Measurements from ENCODE around the gene RPLP1.

RPLP1 gene

DNA sequence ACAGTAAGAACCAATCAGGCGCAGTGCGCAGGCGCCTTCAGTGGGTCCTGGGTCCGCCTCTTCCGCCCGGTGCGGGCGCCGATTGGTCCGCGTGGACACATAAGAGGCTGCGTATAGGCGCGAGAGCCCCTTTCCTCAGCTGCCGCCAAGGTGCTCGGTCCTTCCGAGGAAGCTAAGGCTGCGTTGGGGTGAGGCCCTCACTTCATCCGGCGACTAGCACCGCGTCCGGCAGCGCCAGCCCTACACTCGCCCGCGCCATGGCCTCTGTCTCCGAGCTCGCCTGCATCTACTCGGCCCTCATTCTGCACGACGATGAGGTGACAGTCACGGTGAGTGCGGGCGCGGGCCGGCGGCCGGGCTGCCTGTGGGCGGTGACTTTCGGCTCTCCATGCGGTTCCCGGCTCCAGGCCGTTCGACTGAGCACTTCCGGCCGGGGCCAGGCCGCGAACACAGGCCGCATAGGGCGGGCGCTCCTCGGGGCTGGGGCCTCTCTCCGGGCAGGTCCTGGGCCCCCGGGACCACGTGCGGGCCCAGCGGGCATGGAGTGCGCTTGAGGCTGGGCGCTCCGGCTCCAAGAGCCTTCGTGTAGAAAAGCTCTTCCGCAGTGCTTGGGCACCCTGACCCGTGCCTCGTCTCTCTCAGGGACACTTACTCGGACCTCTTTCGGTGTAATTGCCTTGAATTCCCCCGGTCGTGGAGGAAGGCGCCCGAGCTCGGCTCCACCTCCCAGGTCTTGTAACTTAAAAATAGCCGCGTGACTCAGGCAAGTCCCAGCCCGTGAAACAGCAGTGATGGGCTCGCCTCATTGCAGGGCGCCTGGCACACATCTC lies at the start of gene RPLP1:
Gene RPLP1, plus strand, starts transcription at position 127 of the 830 bp plus-strand sequence. Its CDS starts 131 bp downstream, at position 258.
- DNase-seq (ENCODE audit: low read depth in 3 of 3): peak; percentile 83 to 96 (median 91)

DNA sequence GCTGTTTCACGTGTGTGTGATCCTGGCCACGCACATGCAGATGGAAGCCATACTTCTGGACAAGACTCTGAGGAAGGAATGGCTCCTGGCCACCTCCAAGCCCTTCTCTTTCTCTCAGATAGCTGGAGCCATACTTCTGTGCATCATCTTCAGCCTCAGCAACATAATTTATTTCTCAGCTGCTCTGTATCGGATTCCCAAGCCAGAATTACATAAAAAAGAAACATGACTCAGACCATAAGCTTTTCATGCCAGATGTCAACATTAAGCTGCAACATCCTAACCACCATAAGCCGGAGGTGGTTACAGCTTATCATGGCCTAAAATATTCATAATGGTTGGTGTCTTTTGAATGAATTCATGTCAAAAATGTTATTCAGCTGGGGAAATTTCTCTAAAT lies 49.0 kb upstream of the RPLP1 start:
- DNase-seq (ENCODE audit: low read depth in 3 of 3): no peak

DNA sequence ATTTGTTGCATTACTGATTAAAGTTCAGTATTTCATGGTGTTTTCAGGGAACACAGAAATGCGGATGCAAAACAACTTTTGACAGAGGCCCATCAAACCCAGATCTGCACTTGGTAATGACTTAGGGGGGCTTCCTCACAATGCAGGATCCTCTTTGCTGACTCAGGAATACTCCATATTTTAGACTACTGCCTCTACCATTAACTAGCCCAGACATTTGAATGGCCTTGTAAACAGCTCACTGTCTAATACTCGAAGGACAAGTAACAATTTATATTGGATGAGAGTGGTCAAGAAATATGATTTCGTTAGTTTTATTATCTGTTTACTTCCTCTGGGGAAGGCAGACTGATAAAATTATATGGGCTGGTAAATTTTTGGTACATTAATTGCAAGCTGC lies 47.5 kb upstream of the RPLP1 start:
- no peak for DNase-seq (ENCODE audit: low read depth in 3 of 3)

DNA sequence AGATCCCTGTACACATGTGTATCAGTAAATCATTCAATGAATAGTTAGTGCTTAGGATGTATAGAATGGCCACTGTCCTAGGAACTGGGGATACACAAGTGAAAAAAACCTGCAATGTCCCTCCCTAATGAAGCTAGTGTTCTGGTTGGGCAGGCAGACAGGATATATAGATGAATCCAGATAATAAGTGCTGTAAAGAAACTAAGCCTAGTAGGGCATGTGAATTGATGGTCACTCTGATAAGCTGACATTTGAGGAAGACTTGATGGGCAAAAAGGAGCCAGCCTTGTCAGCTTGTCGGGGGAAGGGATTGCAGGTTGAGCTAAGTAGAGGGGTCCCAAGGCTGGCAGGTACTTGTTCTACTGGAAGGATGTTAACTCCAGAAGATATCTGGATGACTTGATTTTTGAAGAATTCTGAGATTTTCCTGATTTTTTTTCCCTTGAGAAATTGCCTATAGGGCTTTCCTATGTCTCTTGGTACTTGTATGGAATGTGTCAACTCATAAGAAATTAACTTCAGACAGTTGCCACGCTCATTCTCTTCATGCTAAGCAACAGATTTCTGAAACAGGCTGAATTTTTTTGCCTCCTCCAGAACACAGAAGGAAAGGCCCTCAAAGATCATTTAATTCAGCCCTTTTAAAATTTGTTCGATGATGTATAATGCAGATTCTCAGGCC lies 44.8 kb upstream of the RPLP1 start:
- DNase-seq (ENCODE audit: low read depth in 3 of 3): no peak

DNA sequence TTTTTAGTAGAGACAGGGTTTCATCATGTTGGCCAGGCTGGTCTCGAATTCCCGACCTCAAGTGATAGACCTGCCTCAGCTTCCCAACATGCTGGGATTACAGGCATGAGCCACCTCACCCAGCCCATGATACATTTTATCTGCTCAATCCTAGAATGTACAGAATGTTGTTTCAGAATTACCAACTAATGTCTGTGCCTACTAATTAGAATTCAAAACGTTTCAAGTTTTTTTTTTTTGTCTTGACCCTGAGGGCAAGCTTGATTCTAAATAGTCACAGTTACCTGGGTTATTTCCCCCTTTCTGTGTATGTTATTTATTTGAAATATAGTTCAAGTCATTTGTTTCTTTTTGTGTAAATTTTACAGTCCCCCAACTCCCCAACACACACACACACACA lies 43.8 kb upstream of the RPLP1 start:
- DNase-seq (ENCODE audit: low read depth in 3 of 3): no peak

DNA sequence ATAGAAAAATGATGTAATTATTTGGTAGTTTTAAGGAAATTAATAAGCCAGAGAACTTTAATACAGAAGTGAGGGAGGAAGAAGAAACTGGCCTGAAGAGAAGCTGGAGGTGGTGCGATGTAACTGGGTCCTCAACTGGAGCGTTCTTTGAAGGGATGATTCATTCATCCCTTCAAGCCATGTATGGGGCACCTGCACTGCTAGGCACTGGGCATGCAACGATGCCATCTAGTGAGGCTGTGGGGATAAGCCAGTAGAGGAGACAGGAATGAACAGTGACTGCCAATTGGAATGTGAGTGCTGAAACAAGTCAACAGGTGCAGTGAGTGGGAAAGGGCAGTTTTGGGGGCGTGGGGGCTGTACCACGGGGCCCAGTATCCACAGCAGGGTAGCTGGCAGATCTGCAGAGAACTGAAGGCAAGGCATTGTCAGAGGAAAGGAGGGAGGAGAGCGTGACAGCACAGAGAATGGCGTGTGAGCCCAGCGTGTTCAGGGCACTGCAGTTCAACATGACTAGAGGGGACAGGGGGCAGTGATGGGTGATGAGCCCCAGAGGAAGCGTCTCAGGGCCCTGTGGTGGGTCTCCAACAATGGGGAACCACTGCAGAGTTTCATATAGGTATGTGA lies 42.3 kb upstream of the RPLP1 start:
- DNase-seq (ENCODE audit: low read depth in 3 of 3): no peak

DNA sequence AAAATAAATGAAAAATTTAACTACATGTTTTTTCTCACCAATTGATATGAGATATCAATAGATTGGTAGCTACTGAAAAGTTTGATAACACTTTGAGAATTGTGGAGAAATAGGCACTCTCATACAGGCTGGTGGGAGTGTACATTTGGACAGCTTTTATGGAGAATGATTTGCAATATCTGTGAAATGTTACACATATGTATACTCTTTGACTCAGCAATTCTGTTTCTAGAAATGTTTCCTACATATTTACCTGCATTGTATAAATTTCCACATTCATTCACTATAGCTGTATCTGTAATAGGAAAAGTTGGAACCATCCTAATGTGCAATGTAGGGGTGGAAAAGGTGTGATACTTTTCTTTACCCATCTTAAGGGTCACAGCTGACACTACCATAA lies 40.3 kb upstream of the RPLP1 start:
- no peak for DNase-seq (ENCODE audit: low read depth in 3 of 3)

DNA sequence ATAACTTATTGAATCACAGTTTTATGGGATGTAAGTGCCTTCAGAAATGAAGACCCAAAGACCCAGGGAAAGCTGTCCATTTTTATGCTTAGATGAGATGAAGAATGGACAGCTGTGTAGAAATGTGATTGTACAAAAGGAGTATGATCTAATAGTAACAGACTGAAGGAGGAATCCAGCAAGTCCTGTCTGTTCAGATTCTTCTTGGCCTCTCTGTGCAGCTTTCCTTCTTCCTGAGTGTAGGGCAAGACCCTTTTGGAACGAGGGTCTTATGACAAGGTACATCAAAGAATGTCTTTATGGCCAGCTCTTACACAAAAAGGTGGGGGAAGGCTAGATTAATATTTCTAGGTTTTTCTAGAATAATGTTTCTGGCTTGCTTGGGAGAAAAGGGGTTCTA lies 39.9 kb upstream of the RPLP1 start:
- DNase-seq (ENCODE audit: low read depth in 3 of 3): no peak

DNA sequence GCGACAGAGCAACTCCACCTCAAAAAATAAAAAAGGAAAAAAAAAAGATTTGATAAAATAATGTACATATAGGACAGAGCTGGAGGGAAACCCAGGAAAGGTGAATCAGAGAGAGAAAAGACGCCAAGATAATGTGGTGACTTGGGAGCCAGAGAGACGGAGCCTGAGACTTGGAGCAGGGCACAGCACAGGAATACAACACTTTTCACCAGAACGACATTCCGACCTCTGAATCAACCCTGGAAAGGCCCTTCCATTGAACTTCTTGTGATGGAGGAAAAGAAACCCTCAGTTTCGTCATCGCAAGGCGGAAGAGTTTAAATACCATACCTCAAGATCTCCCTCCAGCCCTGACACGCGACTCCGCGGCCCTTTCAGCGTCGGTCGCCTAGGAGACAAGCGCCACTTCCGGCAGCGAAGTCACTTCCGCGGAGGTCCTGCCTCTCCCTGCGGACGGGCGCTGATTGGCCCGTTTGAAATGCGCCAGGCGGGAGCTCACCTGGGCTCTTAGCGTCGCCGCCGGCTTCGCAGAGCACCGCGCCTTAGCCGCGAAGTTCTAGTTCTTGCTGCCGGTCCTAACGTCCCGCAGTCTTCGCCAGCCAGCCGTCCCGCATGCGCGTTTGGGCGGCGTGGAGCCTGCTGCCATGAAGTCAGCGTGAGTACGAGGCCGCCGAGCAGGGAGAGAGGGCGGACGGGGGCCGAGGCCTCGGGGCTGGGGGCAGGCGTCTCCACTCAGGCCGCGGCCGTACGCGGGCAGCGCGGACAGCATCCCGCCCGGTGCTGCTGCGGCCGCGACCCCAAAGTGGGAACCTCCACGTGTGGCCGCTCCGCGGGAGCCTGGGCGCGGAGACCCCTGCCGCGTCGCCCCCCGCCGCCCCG lies 38.6 kb upstream of the RPLP1 start, which contains the start of gene KIF23:
Gene KIF23, plus strand, starts transcription at position 528 of the 879 bp plus-strand sequence. Its CDS starts 117 bp downstream, at position 645.
- peak; percentile 80 to 88 (median 86) for DNase-seq (ENCODE audit: low read depth in 3 of 3)

DNA sequence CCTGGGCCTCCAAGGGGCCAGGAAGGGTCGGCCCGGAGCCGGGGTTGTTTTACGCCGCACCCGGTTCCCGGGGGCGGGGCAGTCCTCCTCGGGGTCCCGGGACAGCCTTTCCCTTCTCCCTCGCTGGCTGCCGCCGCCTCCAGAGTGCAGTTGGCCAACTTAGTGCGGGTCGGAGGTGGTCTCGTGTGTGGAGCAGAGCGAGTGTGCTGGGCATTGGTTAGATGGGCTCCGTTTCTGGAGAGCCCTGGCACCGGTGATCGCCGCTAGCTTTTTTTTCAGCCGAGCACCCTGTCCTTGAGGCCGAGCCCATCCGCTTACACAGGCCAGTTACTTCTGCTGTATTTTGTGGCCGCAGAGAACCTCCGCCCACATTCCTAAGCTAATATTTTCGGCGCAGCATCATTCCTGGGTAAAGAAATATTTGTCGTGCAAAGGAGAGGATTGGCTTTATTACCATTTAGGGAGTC lies 37.9 kb upstream of the RPLP1 start:
- no peak for DNase-seq (ENCODE audit: low read depth in 3 of 3)

DNA sequence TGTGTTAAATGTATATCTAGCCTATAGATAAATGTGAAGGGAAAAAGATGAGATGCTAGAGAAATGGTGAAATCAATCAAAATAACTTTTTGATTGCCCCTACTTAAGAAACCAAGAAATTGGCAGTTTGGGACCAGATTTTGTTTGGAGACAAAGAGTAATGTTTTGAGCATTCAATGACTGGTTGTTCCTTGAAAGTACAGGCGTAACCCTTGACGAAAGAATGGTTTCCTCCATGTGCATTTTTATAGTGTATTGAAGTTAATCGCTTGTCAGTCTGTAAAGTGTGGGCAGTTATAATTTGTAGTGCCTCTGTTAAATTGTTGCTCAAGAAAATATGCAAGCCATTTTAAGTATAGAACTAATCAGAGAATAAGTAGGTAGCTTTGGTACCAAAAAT lies 37.2 kb upstream of the RPLP1 start:
- DNase-seq (ENCODE audit: low read depth in 3 of 3): no peak

DNA sequence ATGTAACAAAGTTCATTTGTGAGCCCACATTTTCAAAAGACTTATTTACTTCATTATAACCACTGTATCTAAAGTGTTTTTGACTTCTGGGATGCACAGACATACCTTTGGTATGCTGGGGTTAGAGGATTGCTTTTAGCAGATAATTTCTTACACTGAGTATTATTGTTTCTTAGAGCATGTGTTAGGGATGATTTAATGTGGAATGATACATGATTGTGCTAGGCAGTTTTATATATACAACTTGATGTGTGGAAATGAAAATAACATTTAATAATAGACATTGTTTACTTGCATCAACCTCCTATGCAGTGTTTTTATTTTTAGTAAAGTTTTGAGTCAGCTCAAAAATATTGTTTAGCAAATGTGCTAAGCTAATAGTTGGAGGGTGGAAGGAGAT lies 35.0 kb upstream of the RPLP1 start:
- DNase-seq (ENCODE audit: low read depth in 3 of 3): no peak

DNA sequence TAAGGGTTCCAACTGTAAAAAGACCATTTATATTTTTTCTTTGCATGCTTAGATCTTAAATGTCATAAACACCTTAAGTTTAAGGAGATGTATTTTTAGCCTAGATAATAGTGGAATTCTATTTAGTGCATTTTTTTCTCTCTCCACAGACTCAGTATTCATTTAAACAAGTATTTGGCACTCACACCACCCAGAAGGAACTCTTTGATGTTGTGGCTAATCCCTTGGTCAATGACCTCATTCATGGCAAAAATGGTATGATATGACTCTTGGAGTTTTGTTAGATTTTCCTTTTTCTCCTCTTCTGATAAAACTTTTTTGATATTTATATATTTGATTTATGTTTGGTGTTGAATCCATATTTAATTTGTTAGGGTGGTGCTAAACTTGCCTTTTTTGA lies 31.1 kb upstream of the RPLP1 start:
- DNase-seq (ENCODE audit: low read depth in 3 of 3): no peak

DNA sequence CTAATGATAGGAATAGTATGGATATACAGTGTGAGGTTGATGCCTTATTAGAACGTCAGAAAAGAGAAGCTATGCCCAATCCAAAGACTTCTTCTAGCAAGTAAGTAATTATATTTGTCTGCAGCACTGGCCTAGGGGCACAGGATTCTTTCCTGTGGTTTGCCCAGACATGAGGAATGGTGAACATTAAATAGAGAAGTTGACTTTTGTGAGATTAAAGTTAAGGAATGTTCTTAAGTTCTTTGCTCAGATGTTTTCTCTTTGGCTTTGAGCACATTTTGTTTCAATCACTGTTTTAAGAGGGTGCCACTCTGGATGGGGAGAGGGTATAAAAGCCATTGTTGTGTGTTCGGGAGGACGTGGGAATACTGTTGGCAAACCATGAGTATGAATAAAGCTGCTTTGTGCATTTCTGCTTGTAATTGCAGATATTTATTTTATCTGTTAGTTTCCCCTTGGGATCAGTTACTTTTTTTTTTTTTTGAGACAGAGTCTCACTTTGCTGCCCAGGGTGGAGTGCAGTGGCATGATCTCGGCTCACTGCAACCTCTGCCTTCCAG lies 30.2 kb upstream of the RPLP1 start:
- no peak for DNase-seq (ENCODE audit: low read depth in 3 of 3)

DNA sequence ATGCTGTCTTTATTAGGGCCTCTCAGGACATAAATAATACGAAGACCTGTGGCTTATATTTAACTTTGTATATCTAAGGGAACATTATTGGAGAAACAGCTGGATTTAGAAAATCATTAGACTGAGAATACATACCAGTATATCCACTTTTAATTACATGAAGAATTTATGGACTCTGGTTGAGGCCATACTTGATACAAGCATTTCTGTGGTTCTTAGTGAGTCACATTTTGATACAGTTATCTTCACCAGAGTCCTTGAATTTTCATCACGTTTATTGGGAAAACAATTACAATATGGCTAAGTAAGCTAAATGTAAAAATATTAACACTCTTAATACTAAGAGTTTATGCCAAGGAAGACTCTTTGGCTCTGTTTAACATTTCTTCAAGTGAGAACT lies 28.6 kb upstream of the RPLP1 start:
- no peak for DNase-seq (ENCODE audit: low read depth in 3 of 3)

DNA sequence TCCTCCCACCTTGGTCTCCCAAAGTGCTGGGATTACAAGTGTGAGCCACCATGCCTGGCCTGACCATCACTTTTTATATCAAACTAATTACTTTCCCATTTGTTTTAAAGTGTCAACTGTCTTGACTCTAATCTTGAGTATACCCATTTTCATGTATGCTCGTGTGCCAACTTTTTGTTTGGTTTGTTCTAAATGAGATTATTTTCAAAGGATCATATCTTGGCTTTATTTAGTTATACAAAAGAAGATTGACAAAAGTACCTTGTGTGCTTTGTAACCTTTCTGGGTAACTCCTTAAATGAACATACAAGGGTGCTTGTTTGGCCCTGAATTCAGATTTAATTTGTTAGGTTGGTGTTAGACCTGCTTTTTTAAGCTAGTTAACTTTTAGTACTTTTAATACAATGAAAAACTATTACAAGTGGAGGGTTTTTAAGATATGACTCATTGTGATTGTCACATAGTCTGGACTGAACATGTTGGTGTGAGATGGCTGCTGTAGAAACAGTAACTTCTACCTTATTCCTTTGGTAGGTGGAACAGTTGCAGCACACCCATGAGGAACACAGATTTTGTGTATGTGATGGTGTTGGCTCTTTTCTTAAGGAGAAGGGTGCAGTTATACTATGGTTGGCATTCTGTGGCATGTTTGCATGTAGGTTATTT lies 27.7 kb upstream of the RPLP1 start:
- DNase-seq (ENCODE audit: low read depth in 3 of 3): no peak

DNA sequence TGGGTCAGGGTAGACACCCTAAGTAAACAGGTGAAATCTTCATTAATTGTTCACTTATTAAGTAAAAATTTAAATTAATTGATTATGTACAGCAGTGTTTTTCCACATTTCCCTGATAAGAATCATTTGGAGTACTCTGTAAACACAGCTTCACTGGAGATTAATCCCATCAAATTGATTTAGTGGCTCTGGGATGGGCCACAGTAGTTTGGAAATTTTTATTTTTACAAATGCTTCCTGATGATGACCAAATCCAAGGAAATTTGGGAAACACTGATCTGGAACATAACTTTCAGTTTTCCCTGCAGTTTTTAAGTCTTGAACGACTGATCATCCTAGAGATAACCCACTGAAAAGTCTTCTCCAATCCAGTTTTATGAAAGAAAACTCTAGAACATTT lies 18.8 kb upstream of the RPLP1 start:
- no peak for DNase-seq (ENCODE audit: low read depth in 3 of 3)

DNA sequence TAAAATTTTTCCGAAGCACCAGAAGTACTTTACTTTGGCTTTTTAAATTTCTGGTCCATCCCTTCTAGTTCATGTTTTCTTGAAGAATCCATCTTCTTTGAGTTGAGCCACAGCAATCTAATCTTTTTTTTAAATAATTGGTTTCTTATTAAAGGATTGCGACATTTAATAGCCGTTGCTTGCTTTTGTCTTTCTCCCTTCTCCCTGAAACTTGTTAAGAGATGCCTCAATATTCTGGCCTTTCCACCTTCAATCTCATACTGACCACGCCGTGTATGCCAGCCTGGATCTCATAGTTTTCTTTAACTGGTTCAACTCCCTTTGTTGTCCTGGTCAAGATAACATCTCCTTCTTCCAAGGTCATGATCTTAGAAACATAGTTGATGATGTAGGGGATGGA lies 18.4 kb upstream of the RPLP1 start:
- DNase-seq (ENCODE audit: low read depth in 3 of 3): no peak

DNA sequence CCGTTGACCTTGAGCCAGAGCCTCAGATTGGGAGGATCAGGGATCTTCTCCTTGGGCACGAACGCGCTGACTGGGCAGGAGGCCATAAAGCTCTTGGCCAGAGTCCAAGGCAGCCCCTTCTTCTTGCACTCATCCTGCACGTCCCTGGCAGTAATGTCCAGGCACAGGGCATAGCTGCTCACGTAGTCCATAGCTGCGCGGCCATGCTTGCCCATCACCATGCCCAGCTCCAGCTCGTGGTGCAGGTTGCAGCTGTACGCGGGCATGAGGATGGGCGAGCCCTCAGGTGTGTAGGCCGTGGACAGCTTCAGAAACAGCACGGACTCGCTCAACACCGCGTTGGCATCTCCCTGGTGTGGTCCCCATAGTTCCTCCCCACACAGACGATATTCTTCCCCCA lies 17.9 kb upstream of the RPLP1 start:
- DNase-seq (ENCODE audit: low read depth in 3 of 3): no peak

DNA sequence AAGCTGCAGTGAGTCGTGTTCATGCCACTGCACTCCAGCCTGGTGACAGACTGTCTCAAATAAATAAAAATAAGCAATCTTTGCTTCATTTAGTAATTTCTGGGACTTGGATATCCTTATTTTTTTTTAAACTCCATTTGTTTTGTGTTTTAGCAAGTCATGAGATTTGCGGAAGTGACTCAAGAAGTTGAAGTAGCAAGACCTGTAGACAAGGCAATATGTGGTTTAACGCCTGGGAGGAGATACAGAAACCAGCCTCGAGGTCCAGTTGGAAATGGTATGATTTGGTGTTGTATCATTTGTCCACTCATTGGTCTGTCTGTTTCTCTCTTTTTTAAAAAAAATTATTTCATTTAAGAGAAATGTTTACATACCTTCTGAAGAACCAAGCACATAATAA lies 16.6 kb upstream of the RPLP1 start:
- DNase-seq (ENCODE audit: low read depth in 3 of 3): no peak

DNA sequence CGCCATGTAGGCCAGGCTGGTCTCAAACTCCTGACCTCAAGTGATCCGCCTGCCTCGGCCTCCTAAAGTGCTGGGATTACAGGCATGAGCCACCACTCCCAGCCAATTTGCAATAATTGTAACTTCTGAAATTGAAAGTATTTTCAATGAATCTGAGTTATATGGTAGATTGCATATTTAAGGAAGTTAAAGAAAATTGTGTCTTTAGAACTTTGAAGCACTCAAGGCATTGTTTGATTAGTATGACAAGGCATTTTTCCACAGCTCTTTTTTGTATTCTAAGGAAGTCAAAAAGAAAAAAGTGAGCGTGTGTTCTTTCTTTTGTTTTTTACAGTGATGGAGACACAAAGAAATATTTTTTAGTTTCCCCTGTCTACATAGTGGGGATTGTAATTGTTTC lies 15.7 kb upstream of the RPLP1 start:
- DNase-seq (ENCODE audit: low read depth in 3 of 3): no peak

All from stimulated activated CD4-positive, alpha-beta T cell treated with anti-CD3 and anti-CD28 coated beads, TNF-alpha, amount 100 ng/mL, for 4 hours (primary cell).